ENCODE results near the gene ZMIZ2.
"Not testable (repeated sequence)": the region's sequence is repeated elsewhere in the genome, so short reads cannot be mapped to it uniquely, and the experiment has no call there.

The ZMIZ2 gene

GRCh38 chr7:44797329-44798258, 48.9 kb downstream of the ZMIZ2 start:
- in situ Hi-C loops (cut with MboI; ENCODE audit: low sequenced_read_pairs): no loop called here

GRCh38 chr7:44798649-44799305, 50.1 kb downstream of the ZMIZ2 start:
- in situ Hi-C loops (cut with MboI; ENCODE audit: low sequenced_read_pairs): no loop called here

- in situ Hi-C loops (cut with MboI; ENCODE audit: low sequenced_read_pairs): no loop called here
These were observed 51.3 kb downstream of the ZMIZ2 start for GRCh38 chr7:44799939-44800338.

GRCh38 chr7:44801890-44802289, 53.2 kb downstream of the ZMIZ2 start:
- in situ Hi-C loops (cut with MboI; ENCODE audit: low sequenced_read_pairs): no loop called here

GRCh38 chr7:44802418-44803025, 53.9 kb downstream of the ZMIZ2 start:
- in situ Hi-C loops (cut with MboI; ENCODE audit: low sequenced_read_pairs): no loop called here

GRCh38 chr7:44803828-44804519, 55.3 kb downstream of the ZMIZ2 start:
- in situ Hi-C loops (cut with MboI; ENCODE audit: low sequenced_read_pairs): not testable (repeated sequence)

- in situ Hi-C loops (cut with MboI; ENCODE audit: low sequenced_read_pairs): no loop called here
These were observed 57.3 kb downstream of the ZMIZ2 start for GRCh38 chr7:44805950-44806349.

GRCh38 chr7:44808914-44809393, 60.3 kb downstream of the ZMIZ2 start:
- in situ Hi-C loops (cut with MboI; ENCODE audit: low sequenced_read_pairs): no loop called here

GRCh38 chr7:44811093-44811492, 62.4 kb downstream of the ZMIZ2 start:
- in situ Hi-C loops (cut with MboI; ENCODE audit: low sequenced_read_pairs): no loop called here

GRCh38 chr7:44811571-44811970, 62.9 kb downstream of the ZMIZ2 start:
- in situ Hi-C loops (cut with MboI; ENCODE audit: low sequenced_read_pairs): no loop called here

GRCh38 chr7:44814919-44815318, 66.3 kb downstream of the ZMIZ2 start:
- in situ Hi-C loops (cut with MboI; ENCODE audit: low sequenced_read_pairs): no loop called here

- in situ Hi-C loops (cut with MboI; ENCODE audit: low sequenced_read_pairs): no loop called here
These were observed 70.6 kb downstream of the ZMIZ2 start for GRCh38 chr7:44819292-44819691.
